Endothelial cell of umbilical vein (primary cell): ENCODE results near the gene POU2F3. TPM values are rescaled to one million over a fixed set of nuclear protein-coding genes. Genes with fewer than 3 reads are reported as not detected.

ENCODE experiments used
- BruUV-seq: library from RNA; stranded (reverse); fragments of 400-500 nt; replicated peaks from 2 replicates; lab custom pipeline; 2021; lab: Mats Ljungman, UMichigan
- CTCF ChIA-PET: fragments of 300-600, 350-600 bp; sonication (Branson Sonifier 250); formaldehyde crosslinking; loops from one replicate; lab custom pipeline; 2021; ENCODE audit warnings: antibody characterized with exemption, inconsistent platforms; lab: Charles Lee
- POLR2A ChIA-PET: fragments of 300-600, 350-600 bp; sonication (Branson Sonifier 250); formaldehyde crosslinking; loops from one replicate; lab custom pipeline; 2021; ENCODE audit warnings: antibody characterized with exemption, inconsistent platforms; lab: Charles Lee
- DNase-seq: peaks from one replicate; pipeline ENCODE4 v3.0.0-alpha.2; 2011; ENCODE audit warnings: low read depth, low spot score
- FAIRE-seq: peaks from 2 replicates; lab custom pipeline; 2011; peaks lifted over from hg19 to GRCh38; lab: Jason Lieb, UNC
- H2AFZ ChIP-seq: 2 replicates; pipeline ENCODE4 v1.6.0; 2012; ENCODE audit warnings: low read depth, low read length, control low read depth, inconsistent platforms
- H3K27ac ChIP-seq: 2 replicates; pipeline ENCODE4 v1.5.1; 2011; ENCODE audit warnings: low read depth, mild to moderate bottlenecking, control low read depth, low read length, moderate library complexity; ENCODE audit not compliant: insufficient read depth
- H3K27me3 ChIP-seq, 2 experiments: 2 replicates each; pipeline versions ENCODE4 v1.6.0 to v1.6.1; 2011; ENCODE audit warnings: low read length in 2 of 2, mixed read lengths in 1 of 2; ENCODE audit not compliant: control insufficient read depth in 2 of 2, insufficient read depth in 2 of 2
- H3K36me3 ChIP-seq, 2 experiments: 2 replicates in 1 of 2; 3 replicates in 1 of 2; pipeline ENCODE4 v1.5.1; 2011; ENCODE audit warnings: low read length in 2 of 2, mild to moderate bottlenecking in 1 of 2, moderate library complexity in 1 of 2; ENCODE audit not compliant: control insufficient read depth in 2 of 2, insufficient read depth in 2 of 2; ENCODE audit errors: extremely low read depth in 1 of 2
- H3K4me1 ChIP-seq: 3 replicates; pipeline ENCODE4 v1.5.1; 2011; ENCODE audit warnings: mild to moderate bottlenecking, low read length; ENCODE audit not compliant: control insufficient read depth, insufficient read depth; ENCODE audit errors: extremely low read depth
- H3K4me2 ChIP-seq: 2 replicates; pipeline ENCODE4 v1.6.1; 2011; ENCODE audit warnings: low read length, control low read depth, mixed read lengths; ENCODE audit not compliant: insufficient read depth
- H3K4me3 ChIP-seq, 3 experiments: fragments of 200-600 bp in 1 of 3; sonication (generic), shearing (Covaris generic) in 1 of 3; replicated peaks in 1 of 3; 2 replicates each; pipeline ENCODE4 v1.5.1; 2011 to 2016; ENCODE audit warnings: control low read depth in 3 of 3, low read length in 3 of 3, mild to moderate bottlenecking in 2 of 3, inconsistent platforms in 1 of 3, low read depth in 1 of 3, moderate library complexity in 1 of 3; ENCODE audit not compliant: insufficient read depth in 1 of 3
- H3K79me2 ChIP-seq: 2 replicates; pipeline ENCODE4 v1.6.0; 2012; ENCODE audit warnings: low read length, inconsistent platforms; ENCODE audit not compliant: control insufficient read depth, insufficient read depth
- H3K9ac ChIP-seq: replicated peaks from 2 replicates; pipeline ENCODE3; 2011; ENCODE audit warnings: low read length, control low read depth; ENCODE audit not compliant: insufficient read depth; ENCODE audit errors: extremely low read depth
- H3K9me1 ChIP-seq: replicated peaks from 3 replicates; pipeline ENCODE4 v1.6.0; 2011; ENCODE audit warnings: mild to moderate bottlenecking, low read length; ENCODE audit not compliant: control insufficient read depth, insufficient read depth; ENCODE audit errors: extremely low read depth
- H3K9me3 ChIP-seq: replicated peaks from 2 replicates; pipeline ENCODE4 v1.5.1; 2012; ENCODE audit warnings: low read length, inconsistent platforms; ENCODE audit not compliant: control insufficient read depth, insufficient read depth
- H4K20me1 ChIP-seq: replicated peaks from 2 replicates; pipeline ENCODE3; 2011; ENCODE audit warnings: mild to moderate bottlenecking, low read length; ENCODE audit not compliant: control insufficient read depth, insufficient read depth; ENCODE audit errors: extremely low read depth
- CTCF ChIP-seq, 2 donors: IDR thresholded peaks; 1 replicate in 1 of 2; 2 replicates in 1 of 2; pipeline ENCODE4 v1.5.1; 2011; ENCODE audit warnings: low read length in 2 of 2, mild to moderate bottlenecking in 2 of 2, moderate library complexity in 2 of 2, control low read depth in 1 of 2, inconsistent platforms in 1 of 2, low read depth in 1 of 2; ENCODE audit not compliant: insufficient read depth in 1 of 2; ENCODE audit errors: extremely low read depth in 1 of 2
- EZH2 ChIP-seq: IDR thresholded peaks from 2 replicates; pipeline ENCODE4 v1.6.1; 2012; ENCODE audit warnings: borderline replicate concordance, low read depth, mild to moderate bottlenecking, moderate library complexity, low read length, inconsistent platforms; ENCODE audit not compliant: severe bottlenecking
- FOS ChIP-seq: IDR thresholded peaks from 2 replicates; pipeline ENCODE4 v1.6.1; 2011; ENCODE audit warnings: mild to moderate bottlenecking, low read length, moderate library complexity, borderline replicate concordance; ENCODE audit not compliant: insufficient read depth
- GATA2 ChIP-seq: IDR thresholded peaks from 2 replicates; pipeline ENCODE4 v1.7.0; 2011; ENCODE audit warnings: low read depth, mild to moderate bottlenecking, moderate library complexity, mixed read lengths, low read length; ENCODE audit not compliant: insufficient read length, insufficient read depth
- JUN ChIP-seq: IDR thresholded peaks from 2 replicates; pipeline ENCODE4 v1.6.1; 2011; ENCODE audit warnings: borderline replicate concordance, low read depth; ENCODE audit not compliant: insufficient read length, insufficient read depth
- MAX ChIP-seq: IDR thresholded peaks from 2 replicates; pipeline ENCODE4 v1.6.1; 2011; ENCODE audit not compliant: insufficient read depth, insufficient read length
- MYC ChIP-seq: IDR thresholded peaks from one replicate; pipeline ENCODE4 v1.6.1; 2011; ENCODE audit warnings: mild to moderate bottlenecking, low read depth, low read length
- POLR2A ChIP-seq: IDR thresholded peaks from 2 replicates; pipeline ENCODE4 v1.6.1; 2012; ENCODE audit warnings: low read depth, mild to moderate bottlenecking, control low read depth, low read length
- POLR2AphosphoS5 ChIP-seq: IDR thresholded peaks from 2 replicates; pipeline ENCODE4 v1.6.1; 2012; ENCODE audit warnings: low read depth, mild to moderate bottlenecking, control low read depth, low read length, moderate library complexity; ENCODE audit not compliant: insufficient read depth
- dilution Hi-C: fragments of 300-500 bp; cut with MboI; formaldehyde crosslinking; loops from one replicate; pipeline ENCODE4 v1.15.0; 2019; ENCODE audit warnings: low sequenced_read_pairs; ENCODE audit not compliant: extremely low pct_ligation_motif_present
- intact Hi-C: fragments of 100-400 bp; cut with micrococcal nuclease; formaldehyde crosslinking; loops from one replicate; pipeline ENCODE4 v1.10.0; 2022
- polyA plus RNA-seq, 4 experiments: library from polyadenylated mRNA; depleted of rRNA in 3 of 4; stranded (reverse) in 3 of 4; unstranded in 1 of 4; fragments of >200 nt; gene quantifications; 2 replicates each; pipeline versions ENCODE4 v1.2.1 to v1.2.3, GENCODE V29; 2011 to 2012; ENCODE audit warnings: missing spikeins in 1 of 4
- total RNA-seq: library from RNA; stranded (reverse); gene quantifications from 2 replicates; pipeline ENCODE4 v1.2.3, GENCODE V29; 2021

Gene POU2F3
- total and polyA plus RNA-seq, 2 donors (not counting 3 experiments of a cell fraction or from before 2014, with no cell fraction given) = 0.06 TPM; not detected in 1

- ChIA-PET CTCF (interaction anchor here (1.1 kb wide), 1 partner anchor 8 kb away, joined by 3 read pairs; no protein-coding TSS in a partner anchor), POLR2A (no interaction called here)
- no peak overlapping the region for H2AFZ ChIP-seq
- no peaks in the 10 kb centered on the region for H3K9me1 ChIP-seq
- H3K4me1 ChIP-seq = peaks cover 11% of the 10 kb centered on the region
- dilution Hi-C loops (no loop called here), intact Hi-C loops (no loop called here)
- no peaks in the 10 kb centered on the region for H4K20me1 ChIP-seq
- BruUV-seq = no TSS peak
- H3K36me3 ChIP-seq = no peaks in the 10 kb centered on the region
- FAIRE-seq = no peak
- no peaks in the 10 kb centered on the region for H3K9me3 ChIP-seq
- no peak for DNase-seq
- TF ChIP-seq MYC (no peak), EZH2 (no peak), GATA2 (no peak), POLR2A (no peak), CTCF (IDR thresholded peaks at IDR 0.05; ENCODE audit: extremely low read depth in 1 of 2, insufficient read depth in 1 of 2, low read depth in 1 of 2, low read length in 2 of 2) (no peak), JUN (no peak), MAX (no peak), POLR2AphosphoS5 (no peak), FOS (no peak)
- H3K27me3 ChIP-seq = no peaks in the 10 kb centered on the region
- H3K27ac ChIP-seq = no peak overlapping the region
- no peak overlapping the region for H3K4me3 ChIP-seq
- no peak overlapping the region for H3K9ac ChIP-seq
- H3K4me2 ChIP-seq = no peak overlapping the region
- no peaks in the 10 kb centered on the region for H3K79me2 ChIP-seq
Measured at GRCh38 chr11:120220747-120221037, 19.2 kb upstream of the POU2F3 start.
